Hepatic stellate cell (primary cell): ENCODE data around the gene ATG101.
A peak's percentile ranks its signal among the peaks of the same experiment; 100 is the strongest.

Experiments
- DNase-seq: peaks from one replicate; pipeline ENCODE4 v3.0.0; 2011; ENCODE audit warnings: low spot score

Gene ATG101

GRCh38 chr12:52057638-52058576 lies 11.9 kb upstream of the ATG101 start:
- DNase-seq: no peak

GRCh38 chr12:52058631-52059361 lies 11.0 kb upstream of the ATG101 start:
- no peak for DNase-seq

- no peak for DNase-seq
Observed at GRCh38 chr12:52059582-52060497, 9.9 kb upstream of the ATG101 start.

GRCh38 chr12:52060498-52061177 lies 9.1 kb upstream of the ATG101 start:
- DNase-seq: no peak

GRCh38 chr12:52061470-52062166 lies 8.2 kb upstream of the ATG101 start:
- DNase-seq: no peak

GRCh38 chr12:52062167-52063081 lies 7.4 kb upstream of the ATG101 start:
- no peak for DNase-seq

GRCh38 chr12:52063082-52063924 lies 6.5 kb upstream of the ATG101 start:
- DNase-seq: no peak

GRCh38 chr12:52063981-52064649 lies 5.7 kb upstream of the ATG101 start:
- DNase-seq: peak; percentile 94

GRCh38 chr12:52066346-52067080 lies 3.3 kb upstream of the ATG101 start:
- DNase-seq: no peak

- no peak for DNase-seq
Observed at GRCh38 chr12:52067081-52067374, 2.8 kb upstream of the ATG101 start.

- DNase-seq: peak; percentile 57
Observed at GRCh38 chr12:52070185-52070925, 577 bp downstream of the ATG101 start.

- DNase-seq: peak; percentile 74
Observed at GRCh38 chr12:52073531-52074381, 4.0 kb downstream of the ATG101 start.

GRCh38 chr12:52074971-52075724 lies 5.4 kb downstream of the ATG101 start:
- no peak for DNase-seq

GRCh38 chr12:52076811-52077210 lies 7.0 kb downstream of the ATG101 start:
- DNase-seq: no peak

GRCh38 chr12:52078276-52078675 lies 8.5 kb downstream of the ATG101 start:
- no peak for DNase-seq
